KMS-11 (cell line): ENCODE data around the gene FMNL2.
"Not testable (repeated sequence)": the region's sequence is repeated elsewhere in the genome, so short reads cannot be mapped to it uniquely, and the experiment has no call there.

Experiments
- H2AFZ ChIP-seq: fragments of 200-600 bp; sonication (generic); 2 replicates; pipeline ENCODE4 v1.6.1; 2016; ENCODE audit warnings: antibody characterized with exemption, mixed run types, low read depth
- H3K27ac ChIP-seq: fragments of 200-600 bp; sonication (generic); 2 replicates; pipeline ENCODE4 v1.6.1; 2016; ENCODE audit warnings: mild to moderate bottlenecking, mixed run types
- H3K27me3 ChIP-seq: fragments of 200-600 bp; sonication (generic); 2 replicates; pipeline ENCODE4 v1.6.1; 2017; ENCODE audit warnings: mild to moderate bottlenecking, low read depth, mixed run types, moderate library complexity; ENCODE audit not compliant: insufficient read depth
- H3K36me3 ChIP-seq: fragments of 200-600 bp; sonication (generic); 2 replicates; pipeline ENCODE4 v1.6.1; 2017; ENCODE audit warnings: mild to moderate bottlenecking, mixed run types; ENCODE audit not compliant: insufficient read depth
- H3K4me1 ChIP-seq: fragments of 200-600 bp; sonication (generic); 2 replicates; pipeline ENCODE4 v1.6.1; 2016; ENCODE audit warnings: mild to moderate bottlenecking, low read depth, mixed run types; ENCODE audit not compliant: poor library complexity, severe bottlenecking
- H3K4me2 ChIP-seq: fragments of 200-600 bp; sonication (generic); 2 replicates; pipeline ENCODE4 v1.7.0; 2016; ENCODE audit warnings: mild to moderate bottlenecking, mixed run types
- H3K4me3 ChIP-seq: fragments of 200-600 bp; sonication (generic); IDR thresholded peaks from 2 replicates; pipeline ENCODE4 v1.6.1; 2017; ENCODE audit warnings: low read depth, low read length, mixed read lengths; ENCODE audit not compliant: insufficient read depth
- H3K79me2 ChIP-seq: fragments of 200-600 bp; sonication (generic); 2 replicates; pipeline ENCODE4 v1.6.1; 2016; ENCODE audit warnings: low read depth, mixed run types; ENCODE audit not compliant: insufficient read depth
- H3K9ac ChIP-seq: fragments of 200-600 bp; sonication (generic); 2 replicates; pipeline ENCODE4 v1.6.1; 2016; ENCODE audit warnings: mild to moderate bottlenecking, mixed run types
- H4K20me1 ChIP-seq: fragments of 200-600 bp; sonication (generic); 2 replicates; pipeline ENCODE4 v1.6.1; 2016; ENCODE audit warnings: mild to moderate bottlenecking, mixed run types; ENCODE audit not compliant: insufficient read depth
- TF ChIP-seq, protein P1 (sequence below): fragments of 200-600 bp; sonication (generic); conservative IDR thresholded peaks from 2 replicates; pipeline ENCODE4 v1.6.1; 2017; ENCODE audit warnings: low read depth, mild to moderate bottlenecking, antibody characterized with exemption, low read length, moderate library complexity, mixed read lengths

FMNL2 gene

DNA sequence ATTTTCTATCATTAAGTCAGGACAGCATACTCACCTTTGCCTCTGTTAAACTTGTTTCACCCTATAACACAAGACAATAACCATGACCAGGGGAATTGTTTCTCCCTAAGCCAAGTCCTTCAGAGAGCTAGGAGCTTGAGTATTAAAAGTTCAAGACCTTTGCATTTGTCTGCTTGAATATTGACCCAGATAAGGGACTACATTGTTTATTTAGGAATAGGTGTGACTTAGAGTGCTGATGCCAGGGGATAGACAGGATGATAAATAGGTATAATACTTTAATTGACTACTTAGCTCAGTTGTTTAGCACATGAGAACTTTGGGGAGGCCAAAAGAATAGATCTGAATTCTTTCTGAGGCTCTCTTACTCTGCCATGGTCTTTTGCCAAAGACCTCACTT lies 185.8 kb downstream of the FMNL2 start:
- Histone ChIP-seq H3K9ac (no peak overlapping the region), H2AFZ (no peak overlapping the region), H4K20me1 (no peaks in the 10 kb centered on the region), H3K4me3 (no peak overlapping the region), H3K4me1 (no peaks in the 10 kb centered on the region), H3K79me2 (no peaks in the 10 kb centered on the region), H3K36me3 (no peaks in the 10 kb centered on the region), H3K4me2 (no peak overlapping the region), H3K27ac (no peak overlapping the region), H3K27me3 (no peaks in the 10 kb centered on the region)
- TF ChIP-seq, protein P1, sequence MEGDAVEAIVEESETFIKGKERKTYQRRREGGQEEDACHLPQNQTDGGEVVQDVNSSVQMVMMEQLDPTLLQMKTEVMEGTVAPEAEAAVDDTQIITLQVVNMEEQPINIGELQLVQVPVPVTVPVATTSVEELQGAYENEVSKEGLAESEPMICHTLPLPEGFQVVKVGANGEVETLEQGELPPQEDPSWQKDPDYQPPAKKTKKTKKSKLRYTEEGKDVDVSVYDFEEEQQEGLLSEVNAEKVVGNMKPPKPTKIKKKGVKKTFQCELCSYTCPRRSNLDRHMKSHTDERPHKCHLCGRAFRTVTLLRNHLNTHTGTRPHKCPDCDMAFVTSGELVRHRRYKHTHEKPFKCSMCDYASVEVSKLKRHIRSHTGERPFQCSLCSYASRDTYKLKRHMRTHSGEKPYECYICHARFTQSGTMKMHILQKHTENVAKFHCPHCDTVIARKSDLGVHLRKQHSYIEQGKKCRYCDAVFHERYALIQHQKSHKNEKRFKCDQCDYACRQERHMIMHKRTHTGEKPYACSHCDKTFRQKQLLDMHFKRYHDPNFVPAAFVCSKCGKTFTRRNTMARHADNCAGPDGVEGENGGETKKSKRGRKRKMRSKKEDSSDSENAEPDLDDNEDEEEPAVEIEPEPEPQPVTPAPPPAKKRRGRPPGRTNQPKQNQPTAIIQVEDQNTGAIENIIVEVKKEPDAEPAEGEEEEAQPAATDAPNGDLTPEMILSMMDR = no peak

DNA sequence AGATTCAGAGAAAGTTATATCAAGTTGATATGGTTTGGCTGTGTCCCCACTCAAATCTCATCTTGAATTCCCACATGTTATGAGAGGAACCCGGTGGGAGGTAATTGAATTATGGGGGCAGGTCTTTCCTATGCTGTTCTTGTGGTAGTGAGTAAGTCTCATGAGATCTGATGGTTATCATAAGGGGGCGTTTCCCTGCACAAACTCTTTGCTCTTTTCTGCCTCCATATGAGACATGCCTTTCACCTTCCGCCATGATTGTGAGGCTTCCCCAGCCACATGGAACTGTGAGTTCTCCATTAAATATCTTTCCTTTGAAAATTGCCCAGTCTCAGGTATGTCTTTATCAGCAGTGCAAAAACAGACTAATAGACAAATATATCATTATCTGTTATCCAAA lies 187.5 kb downstream of the FMNL2 start:
- not testable (repeated sequence) for H3K9ac ChIP-seq, H3K27ac ChIP-seq, H3K36me3 ChIP-seq, H3K27me3 ChIP-seq, H3K4me2 ChIP-seq, H4K20me1 ChIP-seq, H3K4me3 ChIP-seq, H3K79me2 ChIP-seq, H3K4me1 ChIP-seq, H2AFZ ChIP-seq

DNA sequence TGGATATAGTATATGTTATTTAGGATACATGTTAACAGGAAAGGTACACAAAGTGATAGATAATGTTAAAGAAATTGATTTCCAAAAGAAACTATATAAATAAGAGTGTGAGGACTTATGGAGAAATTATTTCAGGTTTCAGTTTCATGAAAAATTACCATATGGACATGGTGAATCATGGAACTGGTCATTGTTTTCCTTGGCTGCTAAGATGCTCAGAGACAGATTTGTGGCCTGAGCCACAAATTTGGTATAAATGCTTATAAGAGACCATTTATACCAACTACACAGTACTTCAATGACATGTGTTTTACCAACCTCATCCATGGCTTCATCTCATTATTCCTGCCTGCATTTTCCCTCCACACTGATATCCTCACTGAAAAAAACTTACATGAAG lies 188.1 kb downstream of the FMNL2 start:
- Histone ChIP-seq H3K4me1 (no peaks in the 10 kb centered on the region), H3K4me3 (no peak overlapping the region), H3K9ac (no peak overlapping the region), H3K79me2 (no peaks in the 10 kb centered on the region), H3K36me3 (no peaks in the 10 kb centered on the region), H4K20me1 (no peaks in the 10 kb centered on the region), H3K27ac (no peak overlapping the region), H3K27me3 (no peaks in the 10 kb centered on the region), H3K4me2 (no peak overlapping the region), H2AFZ (no peak overlapping the region)
- TF ChIP-seq, protein P1 = no peak

DNA sequence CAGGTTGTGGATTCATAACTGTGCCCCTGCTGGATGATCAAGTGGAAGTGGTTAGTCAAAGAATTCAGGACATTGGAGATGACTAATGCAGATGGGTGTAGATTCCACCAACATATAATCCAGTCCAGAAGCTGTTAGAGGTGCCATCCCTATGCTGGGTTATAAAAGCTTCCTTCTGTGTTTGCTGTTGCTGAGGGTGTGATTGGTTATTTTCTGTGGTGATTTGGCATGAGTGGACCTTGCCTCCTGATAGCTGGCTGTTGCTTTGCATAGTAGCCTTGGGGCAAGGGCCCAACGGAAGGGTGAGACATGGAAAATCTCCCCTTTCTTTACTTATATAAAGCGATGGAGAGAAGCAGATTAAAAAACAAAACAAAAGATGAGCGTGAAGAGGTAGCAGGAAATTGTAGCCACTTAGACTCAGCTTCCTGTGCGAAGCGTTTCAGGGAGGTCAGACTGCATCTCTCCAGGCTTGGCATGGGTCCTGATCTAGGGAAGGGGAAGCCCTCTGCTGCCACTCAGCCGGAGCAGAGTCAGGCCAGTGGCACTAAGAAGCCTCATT lies 190.4 kb downstream of the FMNL2 start:
- H4K20me1 ChIP-seq = no peaks in the 10 kb centered on the region
- no peak overlapping the region for H3K9ac ChIP-seq
- H3K36me3 ChIP-seq = no peaks in the 10 kb centered on the region
- H3K27ac ChIP-seq = no peak overlapping the region
- no peak overlapping the region for H3K4me3 ChIP-seq
- no peaks in the 10 kb centered on the region for H3K79me2 ChIP-seq
- H2AFZ ChIP-seq = no peak overlapping the region
- TF ChIP-seq, protein P1 = no peak
- no peak overlapping the region for H3K4me2 ChIP-seq
- H3K27me3 ChIP-seq = no peaks in the 10 kb centered on the region
- no peaks in the 10 kb centered on the region for H3K4me1 ChIP-seq

DNA sequence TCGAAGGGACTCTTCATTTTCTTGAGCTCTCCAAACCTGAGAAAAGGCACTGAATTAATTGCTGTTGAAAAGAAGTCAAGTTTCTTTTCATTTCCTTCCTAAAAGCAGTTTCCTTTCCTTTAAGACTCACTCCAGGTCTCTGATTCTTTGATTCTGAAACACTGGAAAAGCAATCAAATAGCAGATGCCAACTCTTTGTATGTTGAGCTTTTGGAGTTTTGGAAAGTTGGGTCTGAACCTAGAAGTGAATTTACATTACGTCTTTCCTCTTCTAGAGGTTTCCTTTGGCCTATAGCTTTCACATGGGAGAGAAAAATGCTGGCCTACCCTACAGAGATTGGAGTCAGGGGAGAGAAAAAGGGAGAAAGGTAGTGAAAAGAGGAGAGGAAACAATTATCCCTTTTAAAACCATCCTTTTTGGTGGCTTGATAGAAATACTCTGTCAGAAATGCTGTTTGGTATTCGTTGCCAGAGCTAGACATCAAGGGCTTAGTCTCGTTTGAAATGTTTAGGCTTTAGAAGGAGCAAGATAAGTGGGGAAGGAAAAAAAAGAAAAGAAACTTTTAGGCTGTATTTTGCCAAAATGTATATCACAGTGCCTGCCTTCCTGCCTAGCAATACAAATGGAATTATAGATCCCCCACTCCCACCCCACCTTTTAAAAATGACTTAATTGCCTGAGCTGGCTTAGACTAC lies 194.6 kb downstream of the FMNL2 start:
- H2AFZ ChIP-seq = no peak overlapping the region
- H3K27me3 ChIP-seq = no peaks in the 10 kb centered on the region
- no peak overlapping the region for H3K4me2 ChIP-seq
- no peak overlapping the region for H3K4me3 ChIP-seq
- H4K20me1 ChIP-seq = no peaks in the 10 kb centered on the region
- H3K27ac ChIP-seq = no peak overlapping the region
- no peaks in the 10 kb centered on the region for H3K79me2 ChIP-seq
- no peaks in the 10 kb centered on the region for H3K36me3 ChIP-seq
- H3K4me1 ChIP-seq = no peaks in the 10 kb centered on the region
- TF ChIP-seq, protein P1 = no peak
- H3K9ac ChIP-seq = no peak overlapping the region
